PC-9 (cell line): ENCODE results near the gene RNU4-1. TPM values are rescaled to one million over a fixed set of nuclear protein-coding genes. Genes with fewer than 3 reads are reported as not detected.
A peak's percentile ranks its signal among the peaks of the same experiment; 100 is the strongest.

Experiments
- BruUV-seq: library from RNA; stranded (reverse); fragments of 400-500 nt; replicated peaks from 2 replicates; lab custom pipeline; 2021; lab: Mats Ljungman, UMichigan
- CTCF ChIA-PET: fragments of 300-600 bp; sonication (Branson Sonifier 250); formaldehyde crosslinking; loops from one replicate; lab custom pipeline; 2022; ENCODE audit warnings: antibody characterized with exemption; lab: Charles Lee
- POLR2A ChIA-PET: fragments of 300-600 bp; sonication (Branson Sonifier 250); formaldehyde crosslinking; loops from one replicate; lab custom pipeline; 2022; ENCODE audit warnings: antibody characterized with exemption; ENCODE audit not compliant: unreplicated experiment; lab: Charles Lee
- DNase-seq, 2 experiments: peaks; one replicate each; pipeline versions ENCODE4 v3.0.0 to v3.0.0-alpha.2; 2015 to 2022; ENCODE audit warnings: mixed read lengths in 1 of 2
- H2AFZ ChIP-seq: fragments of 200-600 bp; sonication (generic); 2 replicates; pipeline ENCODE4 v1.8.1; 2017; ENCODE audit warnings: antibody characterized with exemption
- H3F3A ChIP-seq: fragments of 200-600 bp; sonication (generic); 2 replicates; pipeline ENCODE4 v1.8.1; 2017; ENCODE audit warnings: antibody characterized with exemption, mild to moderate bottlenecking, low read depth; ENCODE audit not compliant: insufficient read depth
- H3K27ac ChIP-seq: fragments of 200-600 bp; sonication (generic); 2 replicates; pipeline ENCODE4 v1.6.1; 2016; ENCODE audit warnings: mixed run types
- H3K27me3 ChIP-seq: fragments of 200-600 bp; sonication (generic); 2 replicates; pipeline ENCODE4 v1.6.1; 2016; ENCODE audit warnings: low read depth, mixed run types; ENCODE audit not compliant: insufficient read depth
- H3K36me3 ChIP-seq: fragments of 200-600 bp; sonication (generic); 2 replicates; pipeline ENCODE4 v1.6.1; 2016; ENCODE audit warnings: low read depth, mixed run types
- H3K4me1 ChIP-seq: fragments of 200-600 bp; sonication (generic); replicated peaks from 2 replicates; pipeline ENCODE4 v1.6.1; 2016; ENCODE audit warnings: mixed run types; ENCODE audit not compliant: insufficient read depth
- H3K4me2 ChIP-seq: fragments of 200-600 bp; sonication (generic); 2 replicates; pipeline ENCODE4 v1.6.1; 2017; ENCODE audit warnings: mixed run types
- H3K4me3 ChIP-seq: fragments of 200-600 bp; sonication (generic); 2 replicates; pipeline ENCODE4 v1.6.1; 2016; ENCODE audit warnings: mixed run types
- H3K79me2 ChIP-seq: fragments of 200-600 bp; sonication (generic); 2 replicates; pipeline ENCODE4 v1.6.1; 2017; ENCODE audit warnings: low read depth, mixed run types
- H3K9me2 ChIP-seq: fragments of 200-600 bp; sonication (generic); 2 replicates; pipeline ENCODE4 v1.8.1; 2017; ENCODE audit warnings: mild to moderate bottlenecking; ENCODE audit not compliant: insufficient read depth
- H3K9me3 ChIP-seq: fragments of 200-600 bp; sonication (generic); 2 replicates; pipeline ENCODE4 v1.8.1; 2016; ENCODE audit warnings: low read depth; ENCODE audit not compliant: insufficient read depth
- H4K20me1 ChIP-seq: fragments of 200-600 bp; sonication (generic); 2 replicates; pipeline ENCODE4 v1.8.1; 2017; ENCODE audit not compliant: insufficient read depth
- EZH2 ChIP-seq: fragments of 200-600 bp; sonication (generic); IDR thresholded peaks from 2 replicates; pipeline ENCODE4 v1.8.0; 2017; ENCODE audit warnings: antibody characterized with exemption, low read depth
- intact Hi-C: fragments of 100-400 bp; cut with micrococcal nuclease; formaldehyde crosslinking; loops from one replicate; pipeline ENCODE4 v1.10.0; 2022; ENCODE audit not compliant: unreplicated experiment
- total RNA-seq: library from RNA; stranded (reverse); gene quantifications from 2 replicates; pipeline ENCODE4 v1.2.3, GENCODE V29; 2021
- TF ChIP-seq, protein P1 (sequence below): fragments of 200-600 bp; sonication (generic); conservative IDR thresholded peaks from 2 replicates; pipeline ENCODE4 v1.6.1; 2017; ENCODE audit warnings: mixed run types, antibody characterized with exemption, mild to moderate bottlenecking, moderate library complexity

Gene RNU4-1
- total RNA-seq, 1 experiment from 2014 or later: 1,857 TPM

DNA sequence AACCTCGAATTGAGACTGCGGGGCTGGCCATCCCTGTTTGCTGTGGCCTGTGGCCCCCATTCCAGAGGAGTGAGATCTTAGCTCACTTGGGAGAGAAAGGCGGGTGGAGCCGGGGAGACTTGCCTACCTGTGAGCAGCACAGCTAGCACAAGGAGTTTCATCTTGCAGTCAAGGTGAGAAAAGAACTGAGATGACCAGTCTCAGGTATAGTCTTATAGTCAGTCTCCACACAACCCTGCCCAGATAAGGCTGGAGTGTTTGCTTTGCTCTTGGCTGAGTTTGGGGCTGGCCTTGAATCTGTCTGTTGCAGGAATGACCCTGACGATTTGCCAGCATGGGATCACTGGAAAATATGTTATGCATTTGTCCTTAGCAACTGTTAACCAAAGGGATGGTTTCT lies 34.6 kb upstream of the RNU4-1 start, which contains the start of gene PLA2G1B:
PLA2G1B (minus strand) TSS at position 187 of the 400 bp plus-strand sequence; CDS start at position 161, 26 bp downstream.
- H3K27ac ChIP-seq: no peak within 1 kb of the TSS
- intact Hi-C loops: no loop called here
- no peaks in the 10 kb centered on the region for H3K36me3 ChIP-seq
- ChIA-PET CTCF (interaction anchor here (1.0 kb wide), 1 partner anchor 25 kb away, joined by 3 read pairs; the partner anchor contains the start of gene SIRT4), POLR2A (interaction anchor here (0.6 kb wide), 1 partner anchor 275 kb away, joined by 4 read pairs; no protein-coding TSS in a partner anchor)
- no peaks in the 10 kb centered on the region for H3K9me2 ChIP-seq
- H3K4me1 ChIP-seq: no peaks in the 10 kb centered on the region
- H3K79me2 ChIP-seq: no peaks in the 10 kb centered on the region
- no TSS peak for BruUV-seq
- H3K27me3 ChIP-seq: 0 out of 2 replicates have a peak, but pooled peaks cover 4% of the 10 kb centered on the region
- H4K20me1 ChIP-seq: no peaks in the 10 kb centered on the region
- no peak within 1 kb of the TSS for H3K4me2 ChIP-seq
- no peak for TF ChIP-seq EZH2
- TF ChIP-seq, protein P1, sequence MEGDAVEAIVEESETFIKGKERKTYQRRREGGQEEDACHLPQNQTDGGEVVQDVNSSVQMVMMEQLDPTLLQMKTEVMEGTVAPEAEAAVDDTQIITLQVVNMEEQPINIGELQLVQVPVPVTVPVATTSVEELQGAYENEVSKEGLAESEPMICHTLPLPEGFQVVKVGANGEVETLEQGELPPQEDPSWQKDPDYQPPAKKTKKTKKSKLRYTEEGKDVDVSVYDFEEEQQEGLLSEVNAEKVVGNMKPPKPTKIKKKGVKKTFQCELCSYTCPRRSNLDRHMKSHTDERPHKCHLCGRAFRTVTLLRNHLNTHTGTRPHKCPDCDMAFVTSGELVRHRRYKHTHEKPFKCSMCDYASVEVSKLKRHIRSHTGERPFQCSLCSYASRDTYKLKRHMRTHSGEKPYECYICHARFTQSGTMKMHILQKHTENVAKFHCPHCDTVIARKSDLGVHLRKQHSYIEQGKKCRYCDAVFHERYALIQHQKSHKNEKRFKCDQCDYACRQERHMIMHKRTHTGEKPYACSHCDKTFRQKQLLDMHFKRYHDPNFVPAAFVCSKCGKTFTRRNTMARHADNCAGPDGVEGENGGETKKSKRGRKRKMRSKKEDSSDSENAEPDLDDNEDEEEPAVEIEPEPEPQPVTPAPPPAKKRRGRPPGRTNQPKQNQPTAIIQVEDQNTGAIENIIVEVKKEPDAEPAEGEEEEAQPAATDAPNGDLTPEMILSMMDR: no peak
- H2AFZ ChIP-seq: no peak within 1 kb of the TSS
- no peaks in the 10 kb centered on the region; the same call in 1 of the 2 replicates for H3F3A ChIP-seq
- H3K9me3 ChIP-seq: no peaks in the 10 kb centered on the region
- DNase-seq: no peak
- H3K4me3 ChIP-seq: no peak within 1 kb of the TSS

DNA sequence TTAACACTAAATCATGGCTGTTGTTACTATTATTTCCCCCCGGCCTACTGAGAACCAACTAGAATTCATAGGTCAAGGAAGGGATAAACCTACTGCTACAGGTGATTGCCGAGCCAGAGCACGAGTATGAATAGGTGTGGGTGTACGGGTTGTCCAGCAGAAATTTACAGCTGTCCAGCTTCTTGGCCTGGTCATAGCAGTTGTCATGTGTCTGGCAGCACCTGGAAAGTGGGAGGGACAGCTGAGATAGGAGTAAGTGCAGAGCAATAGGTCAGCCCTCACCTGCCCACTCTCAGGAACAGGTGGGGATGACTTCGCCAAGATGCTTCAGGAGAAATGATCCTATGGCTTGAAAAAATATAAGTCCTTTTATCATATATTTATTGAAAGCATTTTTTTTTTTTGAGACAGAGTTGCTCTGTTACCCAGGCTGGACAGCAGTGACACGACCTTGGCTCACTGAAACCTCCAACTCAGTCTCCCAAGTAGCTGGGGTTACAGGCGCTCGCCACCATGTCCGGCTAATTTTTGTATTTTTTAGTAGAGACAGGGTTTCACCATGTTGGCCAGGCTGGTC lies 31.9 kb upstream of the RNU4-1 start:
- no peaks in the 10 kb centered on the region for H3K27me3 ChIP-seq
- H3F3A ChIP-seq: no peaks in the 10 kb centered on the region; the same call in 1 of the 2 replicates
- ChIA-PET CTCF (no interaction called here), POLR2A (interaction anchor here (0.6 kb wide), 2 partner anchors 209 to 1472 kb away, joined by 3 read pairs; no protein-coding TSS in a partner anchor)
- no peak overlapping the region for H3K27ac ChIP-seq
- intact Hi-C loops: loop anchor here (2.0 kb wide), 3 partner anchors 258 to 390 kb away; no protein-coding TSS in a partner anchor
- no peaks in the 10 kb centered on the region for H3K9me2 ChIP-seq
- H3K4me2 ChIP-seq: peak overlapping the region; percentile 96
- H4K20me1 ChIP-seq: no peaks in the 10 kb centered on the region
- TF ChIP-seq EZH2: no peak
- TF ChIP-seq, protein P1: no peak
- H3K79me2 ChIP-seq: no peaks in the 10 kb centered on the region
- H3K36me3 ChIP-seq: no peaks in the 10 kb centered on the region
- H2AFZ ChIP-seq: no peak overlapping the region
- no peaks in the 10 kb centered on the region for H3K9me3 ChIP-seq
- no TSS peak for BruUV-seq
- DNase-seq: no peak
- H3K4me3 ChIP-seq: no peak overlapping the region; the same call in 1 of the 2 replicates
- no peaks in the 10 kb centered on the region for H3K4me1 ChIP-seq

DNA sequence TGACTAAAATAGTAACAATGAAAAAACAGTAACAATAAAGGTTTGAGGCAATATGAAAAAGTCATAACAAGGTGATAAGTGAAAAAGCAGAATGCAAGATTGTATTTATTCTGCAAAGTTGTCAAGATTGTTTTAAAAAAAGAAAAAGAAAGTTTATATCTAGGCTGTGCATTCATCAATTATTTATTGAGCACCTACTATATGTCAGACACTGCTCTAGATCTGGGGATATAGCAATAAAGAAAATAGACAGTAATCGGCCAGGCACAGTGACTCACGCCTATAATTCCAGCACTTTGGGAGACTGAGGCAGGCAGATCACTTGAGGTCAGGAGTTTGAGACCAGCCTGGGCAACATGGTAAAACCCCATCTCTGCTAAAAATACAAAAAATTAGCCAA lies 30.7 kb upstream of the RNU4-1 start:
- intact Hi-C loops: loop anchor here (2.0 kb wide), 3 partner anchors 259 to 391 kb away; no protein-coding TSS in a partner anchor
- Histone ChIP-seq H3K36me3 (no peaks in the 10 kb centered on the region), H3K9me3 (no peaks in the 10 kb centered on the region), H3K4me2 (no peak overlapping the region), H3K4me3 (no peak overlapping the region), H4K20me1 (no peaks in the 10 kb centered on the region), H2AFZ (no peak overlapping the region), H3K9me2 (no peaks in the 10 kb centered on the region), H3K27me3 (no peaks in the 10 kb centered on the region), H3F3A (no peaks in the 10 kb centered on the region; the same call in 1 of the 2 replicates), H3K79me2 (no peaks in the 10 kb centered on the region), H3K4me1 (no peaks in the 10 kb centered on the region), H3K27ac (no peak overlapping the region)
- CTCF ChIA-PET: no interaction called here
- DNase-seq: no peak
- POLR2A ChIA-PET: no interaction called here
- no peak for TF ChIP-seq EZH2
- TF ChIP-seq, protein P1: no peak
- BruUV-seq: no TSS peak
